ENCODE data around the gene RNF40.
"Not testable (repeated sequence)": the region's sequence is repeated elsewhere in the genome, so short reads cannot be mapped to it uniquely, and the experiment has no call there.

RNF40 gene

GRCh38 chr16:30820952-30821421 lies 58.9 kb downstream of the RNF40 start:
- DNase-seq (ENCODE audit: low spot score) = no peak

GRCh38 chr16:30821441-30821840 lies 59.3 kb downstream of the RNF40 start:
- DNase-seq (ENCODE audit: low spot score) = not testable (repeated sequence)

GRCh38 chr16:30821891-30822290 lies 59.8 kb downstream of the RNF40 start:
- no peak for DNase-seq (ENCODE audit: low spot score)

Data from AG08395 (cell line).